ENCODE measurements around the gene CTCF.

The CTCF gene

GRCh38 chr16:67594256-67594915 lies 32.1 kb downstream of the CTCF start:
- DNase-seq (ENCODE audit: low read depth in 2 of 2, low spot score in 1 of 2) = no peak

- no peak for DNase-seq (ENCODE audit: low read depth in 2 of 2, low spot score in 1 of 2)
These were observed 32.6 kb downstream of the CTCF start for GRCh38 chr16:67594956-67595355.

GRCh38 chr16:67598527-67598926 lies 36.2 kb downstream of the CTCF start:
- no peak for DNase-seq (ENCODE audit: low read depth in 2 of 2, low spot score in 1 of 2)

- DNase-seq (ENCODE audit: low read depth in 2 of 2, low spot score in 1 of 2) = no peak
These were observed 43.3 kb downstream of the CTCF start for GRCh38 chr16:67605641-67606040.

- no peak for DNase-seq (ENCODE audit: low read depth in 2 of 2, low spot score in 1 of 2)
These were observed 44.3 kb downstream of the CTCF start for GRCh38 chr16:67606632-67607031.

- no peak for DNase-seq (ENCODE audit: low read depth in 2 of 2, low spot score in 1 of 2)
These were observed 46.0 kb downstream of the CTCF start for GRCh38 chr16:67608364-67608763.

- DNase-seq (ENCODE audit: low read depth in 2 of 2, low spot score in 1 of 2) = no peak
These were observed 51.5 kb downstream of the CTCF start for GRCh38 chr16:67613808-67614207.

- DNase-seq (ENCODE audit: low read depth in 2 of 2, low spot score in 1 of 2) = no peak
These were observed 65.9 kb downstream of the CTCF start for GRCh38 chr16:67628216-67628615.

GRCh38 chr16:67632415-67633172 lies 70.3 kb downstream of the CTCF start:
- DNase-seq (ENCODE audit: low read depth in 2 of 2, low spot score in 1 of 2) = no peak

- no peak for DNase-seq (ENCODE audit: low read depth in 2 of 2, low spot score in 1 of 2)
These were observed 74.4 kb downstream of the CTCF start for GRCh38 chr16:67636713-67637112.

- DNase-seq (ENCODE audit: low read depth in 2 of 2, low spot score in 1 of 2) = no peak
These were observed 75.3 kb downstream of the CTCF start for GRCh38 chr16:67637625-67638024.

- DNase-seq (ENCODE audit: low read depth in 2 of 2, low spot score in 1 of 2) = no peak
These were observed 79.7 kb downstream of the CTCF start for GRCh38 chr16:67641779-67642708.

GRCh38 chr16:67644038-67644437 lies 81.7 kb downstream of the CTCF start:
- no peak for DNase-seq (ENCODE audit: low read depth in 2 of 2, low spot score in 1 of 2)

- no peak for DNase-seq (ENCODE audit: low read depth in 2 of 2, low spot score in 1 of 2)
These were observed 83.2 kb downstream of the CTCF start for GRCh38 chr16:67645397-67646121.

GRCh38 chr16:67647111-67647651 lies 84.9 kb downstream of the CTCF start:
- DNase-seq (ENCODE audit: low read depth in 2 of 2, low spot score in 1 of 2) = no peak

- no peak for DNase-seq (ENCODE audit: low read depth in 2 of 2, low spot score in 1 of 2)
These were observed 85.4 kb downstream of the CTCF start for GRCh38 chr16:67647681-67648080.

- DNase-seq (ENCODE audit: low read depth in 2 of 2, low spot score in 1 of 2) = no peak
These were observed 85.9 kb downstream of the CTCF start for GRCh38 chr16:67648088-67648763.

- DNase-seq (ENCODE audit: low read depth in 2 of 2, low spot score in 1 of 2) = no peak
These were observed 86.6 kb downstream of the CTCF start for GRCh38 chr16:67648764-67649407.

- no peak for DNase-seq (ENCODE audit: low read depth in 2 of 2, low spot score in 1 of 2)
These were observed 87.2 kb downstream of the CTCF start for GRCh38 chr16:67649494-67649931.

GRCh38 chr16:67650023-67650422 lies 87.7 kb downstream of the CTCF start:
- no peak for DNase-seq (ENCODE audit: low read depth in 2 of 2, low spot score in 1 of 2)
